WERI-Rb-1 (cell line): ENCODE measurements around the gene CADM1.

ENCODE experiments used
- DNase-seq: peaks from one replicate; pipeline ENCODE4 v3.0.0-alpha.2; 2020
- H3K27ac ChIP-seq: fragments of 250-450 bp; sonication (Bioruptor Pico); 2 replicates; pipeline ENCODE4 v1.5.1; 2020; ENCODE audit warnings: mild to moderate bottlenecking, moderate library complexity
- H3K27me3 ChIP-seq: fragments of 250-450 bp; sonication (Bioruptor Pico); 2 replicates; pipeline ENCODE4 v1.5.1; 2021; ENCODE audit warnings: mild to moderate bottlenecking, low read depth, moderate library complexity; ENCODE audit not compliant: insufficient read depth, severe bottlenecking
- H3K36me3 ChIP-seq: fragments of 250-450 bp; sonication (Bioruptor Pico); 2 replicates; pipeline ENCODE4 v1.5.1; 2020; ENCODE audit warnings: mild to moderate bottlenecking, moderate library complexity
- H3K4me3 ChIP-seq: 2 replicates; pipeline ENCODE4 v1.5.1; 2011; ENCODE audit warnings: low read depth, mild to moderate bottlenecking, control low read depth, low read length
- H3K9me3 ChIP-seq: fragments of 250-450 bp; sonication (Bioruptor Pico); 2 replicates; pipeline ENCODE4 v1.5.1; 2021; ENCODE audit warnings: mild to moderate bottlenecking, moderate library complexity; ENCODE audit not compliant: severe bottlenecking
- CTCF ChIP-seq: IDR thresholded peaks from 2 replicates; pipeline ENCODE4 v1.5.1; 2011; ENCODE audit warnings: low read depth, mild to moderate bottlenecking, control low read depth, inconsistent platforms, low read length

CADM1 gene

GRCh38 chr11:115276191-115276590 is 228.0 kb downstream of the CADM1 start:
- Histone ChIP-seq H3K36me3 (no peaks in the 10 kb centered on the region), H3K9me3 (no peaks in the 10 kb centered on the region), H3K27ac (no peak overlapping the region), H3K4me3 (no peak overlapping the region), H3K27me3 (no peaks in the 10 kb centered on the region)
- peak; percentile 23 for DNase-seq
- TF ChIP-seq CTCF, result no peak

- no peak for TF ChIP-seq CTCF
- no peaks in the 10 kb centered on the region for H3K9me3 ChIP-seq
- H3K4me3 ChIP-seq, result no peak overlapping the region
- DNase-seq, result no peak
- no peaks in the 10 kb centered on the region for H3K36me3 ChIP-seq
- no peak overlapping the region for H3K27ac ChIP-seq
- H3K27me3 ChIP-seq, result no peaks in the 10 kb centered on the region
Measured at GRCh38 chr11:115275045-115275444, 229.2 kb downstream of the CADM1 start.

- no peaks in the 10 kb centered on the region for H3K9me3 ChIP-seq
- no peak for TF ChIP-seq CTCF
- H3K27me3 ChIP-seq, result no peaks in the 10 kb centered on the region
- H3K36me3 ChIP-seq, result no peaks in the 10 kb centered on the region
- peak; percentile 33 for DNase-seq
- H3K27ac ChIP-seq, result peak overlapping the region; percentile 15
- no peak overlapping the region for H3K4me3 ChIP-seq
Measured at GRCh38 chr11:115272925-115273324, 231.3 kb downstream of the CADM1 start.

- DNase-seq, result no peak
- H3K4me3 ChIP-seq, result no peak overlapping the region
- H3K27ac ChIP-seq, result no peak overlapping the region; the same call in 1 of the 2 replicates
- H3K9me3 ChIP-seq, result no peaks in the 10 kb centered on the region
- H3K36me3 ChIP-seq, result no peaks in the 10 kb centered on the region
- no peaks in the 10 kb centered on the region for H3K27me3 ChIP-seq
- TF ChIP-seq CTCF, result no peak
Measured at GRCh38 chr11:115271643-115272042, 232.6 kb downstream of the CADM1 start.

- Histone ChIP-seq H3K9me3 (no peaks in the 10 kb centered on the region), H3K27ac (no peak overlapping the region), H3K4me3 (no peak overlapping the region), H3K27me3 (no peaks in the 10 kb centered on the region), H3K36me3 (no peaks in the 10 kb centered on the region)
- no peak for DNase-seq
- no peak for TF ChIP-seq CTCF
Measured at GRCh38 chr11:115269191-115269950, 234.8 kb downstream of the CADM1 start.

- Histone ChIP-seq H3K9me3 (no peaks in the 10 kb centered on the region), H3K36me3 (no peaks in the 10 kb centered on the region), H3K27me3 (no peaks in the 10 kb centered on the region), H3K27ac (no peak overlapping the region), H3K4me3 (no peak overlapping the region)
- TF ChIP-seq CTCF, result no peak
- DNase-seq, result no peak
Measured at GRCh38 chr11:115267871-115268270, 236.3 kb downstream of the CADM1 start.
